Lung microvascular endothelial cell (primary cell): ENCODE measurements around the gene KDM4C. TPM values are rescaled to one million over a fixed set of nuclear protein-coding genes. Genes with fewer than 3 reads are reported as not detected.
"Not testable (repeated sequence)": the region's sequence is repeated elsewhere in the genome, so short reads cannot be mapped to it uniquely, and the experiment has no call there.

Source experiments
- DNase-seq, 2 donors: peaks; one replicate each; pipeline versions ENCODE4 v3.0.0 to v3.0.0-alpha.2; 2010; ENCODE audit warnings: low read depth in 2 of 2
- total RNA-seq: library from RNA; depleted of rRNA; stranded (reverse); fragments of >200 nt; gene quantifications from 2 replicates; pipeline ENCODE4 v1.2.1, GENCODE V29; 2014

Gene KDM4C
- total RNA-seq, 1 donor from 2014 or later = 19.2 TPM

GRCh38 chr9:7166074-7166473, 408.3 kb downstream of the KDM4C start:
- DNase-seq = no peak

- peak in 1 of 2 donors; percentile 24 for DNase-seq
Observed at GRCh38 chr9:7169717-7170389, 412.1 kb downstream of the KDM4C start.

- DNase-seq = no peak
Observed at GRCh38 chr9:7171396-7172153, 413.8 kb downstream of the KDM4C start.

GRCh38 chr9:7172154-7173115, 414.7 kb downstream of the KDM4C start:
- DNase-seq = peak in 1 of 2 donors; percentile 17

- no peak for DNase-seq
Observed at GRCh38 chr9:7173139-7173538, 415.4 kb downstream of the KDM4C start.

GRCh38 chr9:7174301-7174700, 416.5 kb downstream of the KDM4C start:
- DNase-seq = no peak

GRCh38 chr9:7174884-7175283, 417.1 kb downstream of the KDM4C start:
- DNase-seq = no peak

- no peak for DNase-seq
Observed at GRCh38 chr9:7176561-7176960, 418.8 kb downstream of the KDM4C start.

- DNase-seq = no peak
Observed at GRCh38 chr9:7177383-7177782, 419.6 kb downstream of the KDM4C start.

- DNase-seq = peak in 1 of 2 donors; percentile 7
Observed at GRCh38 chr9:7178729-7179128, 421.0 kb downstream of the KDM4C start.

- no peak for DNase-seq
Observed at GRCh38 chr9:7180247-7180646, 422.5 kb downstream of the KDM4C start.

GRCh38 chr9:7183139-7183538, 425.4 kb downstream of the KDM4C start:
- DNase-seq = not testable (repeated sequence)

GRCh38 chr9:7185612-7186011, 427.8 kb downstream of the KDM4C start:
- peak; percentile 81 to 87 for DNase-seq

- DNase-seq = peak; percentile 47 to 73
Observed at GRCh38 chr9:7186175-7186574, 428.4 kb downstream of the KDM4C start.

- DNase-seq = no peak
Observed at GRCh38 chr9:7192266-7192665, 434.5 kb downstream of the KDM4C start.

- DNase-seq = no peak
Observed at GRCh38 chr9:7195526-7195925, 437.8 kb downstream of the KDM4C start.

- no peak for DNase-seq
Observed at GRCh38 chr9:7196467-7196866, 438.7 kb downstream of the KDM4C start.

GRCh38 chr9:7201196-7201595, 443.4 kb downstream of the KDM4C start:
- DNase-seq = no peak

GRCh38 chr9:7205806-7206205, 448.0 kb downstream of the KDM4C start:
- no peak for DNase-seq

GRCh38 chr9:7206221-7206758, 448.5 kb downstream of the KDM4C start:
- no peak for DNase-seq

- DNase-seq = no peak
Observed at GRCh38 chr9:7209016-7209715, 451.4 kb downstream of the KDM4C start.
